ENCODE measurements around the gene DYDC1. TPM values are rescaled to one million over a fixed set of nuclear protein-coding genes. Genes with fewer than 3 reads are reported as not detected.
"Not testable (repeated sequence)": the region's sequence is repeated elsewhere in the genome, so short reads cannot be mapped to it uniquely, and the experiment has no call there.

The DYDC1 gene
- total RNA-seq (2014; rRNA removed; shearing (Covaris generic)) = not detected in 2 replicates

GRCh38 chr10:80356563-80356988, at the start of gene DYDC1, which contains the start of gene DYDC2:
Gene DYDC1, minus strand, starts transcription at chr10:80356755. Its CDS starts 4,154 bp downstream, at chr10:80352601.
Gene DYDC2, plus strand, starts transcription at chr10:80356781. Its CDS starts 5,663 bp downstream, at chr10:80362444.
- no peak for DNase-seq (ENCODE audit: low spot score)

- no peak for DNase-seq (ENCODE audit: low spot score)
These were observed 49.6 kb upstream of the DYDC1 start for GRCh38 chr10:80406204-80406603.

- DNase-seq (ENCODE audit: low spot score) = no peak
These were observed 49.1 kb upstream of the DYDC1 start for GRCh38 chr10:80405626-80406025.

- no peak for DNase-seq (ENCODE audit: low spot score)
These were observed 48.5 kb upstream of the DYDC1 start for GRCh38 chr10:80405035-80405434.

GRCh38 chr10:80400136-80400804, 43.7 kb upstream of the DYDC1 start:
- DNase-seq (ENCODE audit: low spot score) = no peak

- DNase-seq (ENCODE audit: low spot score) = no peak
These were observed 40.5 kb upstream of the DYDC1 start for GRCh38 chr10:80397014-80397413.

- no peak for DNase-seq (ENCODE audit: low spot score)
These were observed 37.9 kb upstream of the DYDC1 start for GRCh38 chr10:80394358-80394916.

- no peak for DNase-seq (ENCODE audit: low spot score)
These were observed 35.7 kb upstream of the DYDC1 start for GRCh38 chr10:80392250-80392649.

- no peak for DNase-seq (ENCODE audit: low spot score)
These were observed 34.2 kb upstream of the DYDC1 start for GRCh38 chr10:80390740-80391139.

GRCh38 chr10:80382989-80383388, 26.4 kb upstream of the DYDC1 start:
- DNase-seq (ENCODE audit: low spot score) = peak; percentile 41

GRCh38 chr10:80380185-80380584, 23.6 kb upstream of the DYDC1 start:
- no peak for DNase-seq (ENCODE audit: low spot score)

- no peak for DNase-seq (ENCODE audit: low spot score)
These were observed 23.1 kb upstream of the DYDC1 start for GRCh38 chr10:80379701-80380100.

- DNase-seq (ENCODE audit: low spot score) = no peak
These were observed 16.9 kb upstream of the DYDC1 start for GRCh38 chr10:80373502-80373901.

GRCh38 chr10:80372675-80373074, 16.1 kb upstream of the DYDC1 start:
- no peak for DNase-seq (ENCODE audit: low spot score)

- no peak for DNase-seq (ENCODE audit: low spot score)
These were observed 14.9 kb upstream of the DYDC1 start for GRCh38 chr10:80371467-80371866.

GRCh38 chr10:80365510-80365909, 9.0 kb upstream of the DYDC1 start:
- no peak for DNase-seq (ENCODE audit: low spot score)

- DNase-seq (ENCODE audit: low spot score) = no peak
These were observed 3.1 kb upstream of the DYDC1 start for GRCh38 chr10:80359644-80360043.

GRCh38 chr10:80358925-80359324, 2.4 kb upstream of the DYDC1 start:
- not testable (repeated sequence) for DNase-seq (ENCODE audit: low spot score)

GRCh38 chr10:80357851-80358125, 1.2 kb upstream of the DYDC1 start:
- DNase-seq (ENCODE audit: low spot score) = no peak

- DNase-seq (ENCODE audit: low spot score) = no peak
These were observed 665 bp upstream of the DYDC1 start for GRCh38 chr10:80356989-80357850.

- DNase-seq (ENCODE audit: low spot score) = no peak
These were observed 5.3 kb downstream of the DYDC1 start for GRCh38 chr10:80351220-80351619.

- DNase-seq (ENCODE audit: low spot score) = no peak
These were observed 6.3 kb downstream of the DYDC1 start for GRCh38 chr10:80350251-80350650.

GRCh38 chr10:80344912-80345311, 11.6 kb downstream of the DYDC1 start:
- DNase-seq (ENCODE audit: low spot score) = no peak
